H1 (cell line): ENCODE measurements around the gene TMEM30A. TPM values are rescaled to one million over a fixed set of nuclear protein-coding genes. Genes with fewer than 3 reads are reported as not detected.

ENCODE experiments used
- CTCF ChIA-PET: fragments of 300-600 bp; sonication (Branson Sonifier 250); formaldehyde crosslinking; loops from one replicate; lab custom pipeline; 2021; ENCODE audit not compliant: partially characterized antibody; lab: Charles Lee
- POLR2A ChIA-PET: fragments of 300-600 bp; sonication (Branson Sonifier 250); formaldehyde crosslinking; loops from one replicate; lab custom pipeline; 2021; ENCODE audit warnings: inconsistent platforms; ENCODE audit not compliant: partially characterized antibody; lab: Charles Lee
- DNase-seq, 2 experiments: peaks; one replicate each; pipeline versions ENCODE4 v3.0.0 to v3.0.0-alpha.2; 2010 to 2022; ENCODE audit warnings: low spot score in 2 of 2, low read depth in 1 of 2, mixed read lengths in 1 of 2
- FAIRE-seq: peaks from 2 replicates; lab custom pipeline; 2011; peaks lifted over from hg19 to GRCh38; lab: Jason Lieb, UNC
- H2AFZ ChIP-seq: 2 replicates; pipeline ENCODE4 v1.8.1; 2012; ENCODE audit warnings: low read length, inconsistent platforms
- H2AK5ac ChIP-seq: 2 replicates; pipeline ENCODE4 v1.6.1; 2013; ENCODE audit warnings: low read depth, low read length
- H2BK120ac ChIP-seq: replicated peaks from 2 replicates; pipeline ENCODE3; 2013; ENCODE audit warnings: low read depth, low read length, inconsistent platforms
- H2BK12ac ChIP-seq: 2 replicates; pipeline ENCODE4 v1.6.1; 2013; ENCODE audit warnings: low read depth, low read length
- H2BK15ac ChIP-seq: 2 replicates; pipeline ENCODE4 v1.6.1; 2013; ENCODE audit warnings: low read length
- H2BK20ac ChIP-seq: 2 replicates; pipeline ENCODE4 v1.6.1; 2013; ENCODE audit warnings: low read length
- H2BK5ac ChIP-seq: 2 replicates; pipeline ENCODE4 v1.6.1; 2013; ENCODE audit warnings: low read depth, low read length
- H3K14ac ChIP-seq: 2 replicates; pipeline ENCODE4 v1.6.1; 2013; ENCODE audit warnings: inconsistent platforms; ENCODE audit not compliant: insufficient read length
- H3K18ac ChIP-seq: 2 replicates; pipeline ENCODE4 v1.6.1; 2013; ENCODE audit warnings: low read length; ENCODE audit errors: extremely low read depth
- H3K23ac ChIP-seq: 2 replicates; pipeline ENCODE4 v1.6.1; 2013; ENCODE audit warnings: inconsistent platforms; ENCODE audit not compliant: insufficient read length
- H3K23me2 ChIP-seq: 2 replicates; pipeline ENCODE4 v1.6.1; 2013; ENCODE audit warnings: low read depth, low read length
- H3K27ac ChIP-seq: 2 replicates; pipeline ENCODE4 v1.6.1; 2011; ENCODE audit warnings: low read depth, low read length, inconsistent platforms
- H3K27me3 ChIP-seq, 4 experiments: replicated peaks in 1 of 4; 1 replicate in 1 of 4; 2 replicates in 3 of 4; pipeline versions ENCODE4 v1.6.1 to v1.8.1; 2011 to 2013; ENCODE audit warnings: low read length in 3 of 4, mild to moderate bottlenecking in 3 of 4, inconsistent platforms in 2 of 4, mixed read lengths in 2 of 4, moderate library complexity in 1 of 4; ENCODE audit not compliant: control insufficient read depth in 3 of 4, insufficient read depth in 3 of 4; ENCODE audit errors: extremely low read depth in 1 of 4
- H3K36me3 ChIP-seq, 4 experiments: 2 replicates each; pipeline versions ENCODE4 v1.6.1 to v1.8.1; 2011 to 2013; ENCODE audit warnings: mild to moderate bottlenecking in 4 of 4, low read length in 3 of 4, moderate library complexity in 2 of 4, control low read depth in 1 of 4, inconsistent platforms in 1 of 4; ENCODE audit not compliant: insufficient read depth in 4 of 4, control insufficient read depth in 2 of 4
- H3K4ac ChIP-seq: replicated peaks from 2 replicates; pipeline ENCODE3; 2013; ENCODE audit warnings: low read length, low read depth, mixed read lengths, inconsistent platforms; ENCODE audit not compliant: insufficient read length
- H3K4me1 ChIP-seq, 4 experiments: replicated peaks in 1 of 4; 1 replicate in 1 of 4; 2 replicates in 3 of 4; pipeline versions ENCODE4 v1.6.1 to v1.8.1; 2011 to 2013; ENCODE audit warnings: low read length in 3 of 4, inconsistent platforms in 2 of 4, mixed read lengths in 1 of 4; ENCODE audit not compliant: insufficient read depth in 4 of 4, control insufficient read depth in 3 of 4
- H3K4me2 ChIP-seq, 2 experiments: 2 replicates each; pipeline versions ENCODE4 v1.6.1 to v1.8.1; 2011 to 2013; ENCODE audit warnings: low read depth in 2 of 2, low read length in 2 of 2, control low read depth in 1 of 2, inconsistent platforms in 1 of 2, mild to moderate bottlenecking in 1 of 2; ENCODE audit not compliant: insufficient read depth in 1 of 2
- H3K4me3 ChIP-seq, 4 experiments: fragments of 200-600, 300-600 bp in 1 of 4; sonication (generic), shearing (Covaris generic), sonication (Bioruptor Twin) in 1 of 4; 2 replicates each; pipeline versions ENCODE4 v1.5.1 to v1.8.1; 2011 to 2016; ENCODE audit warnings: low read length in 4 of 4, low read depth in 3 of 4, control low read depth in 2 of 4, inconsistent platforms in 2 of 4, mild to moderate bottlenecking in 2 of 4, mixed read lengths in 1 of 4, moderate library complexity in 1 of 4; ENCODE audit not compliant: insufficient read depth in 2 of 4; ENCODE audit errors: extremely low read depth in 1 of 4
- H3K56ac ChIP-seq: replicated peaks from 2 replicates; pipeline ENCODE3; 2013; ENCODE audit warnings: low read depth, mild to moderate bottlenecking, mixed read lengths, low read length, inconsistent platforms; ENCODE audit not compliant: insufficient read length
- H3K79me1 ChIP-seq: 2 replicates; pipeline ENCODE4 v1.6.1; 2013; ENCODE audit warnings: low read depth, low read length, control low read depth
- H3K79me2 ChIP-seq, 2 experiments: 2 replicates each; pipeline versions ENCODE4 v1.6.1 to v1.8.1; 2012 to 2013; ENCODE audit warnings: low read length in 2 of 2, mild to moderate bottlenecking in 2 of 2, inconsistent platforms in 1 of 2; ENCODE audit not compliant: insufficient read depth in 2 of 2, control insufficient read depth in 1 of 2
- H3K9ac ChIP-seq, 4 experiments: replicated peaks in 1 of 4; 1 replicate in 1 of 4; 2 replicates in 3 of 4; pipeline versions ENCODE4 v1.6.1 to v1.8.1; 2011 to 2013; ENCODE audit warnings: low read depth in 3 of 4, low read length in 3 of 4, control low read depth in 2 of 4, mild to moderate bottlenecking in 2 of 4, moderate library complexity in 2 of 4, inconsistent platforms in 1 of 4; ENCODE audit errors: extremely low read depth in 1 of 4
- H3K9me3 ChIP-seq, 2 experiments: 2 replicates each; pipeline versions ENCODE4 v1.6.1 to v1.8.1; 2012 to 2013; ENCODE audit warnings: mild to moderate bottlenecking in 2 of 2, moderate library complexity in 2 of 2, control low read depth in 1 of 2, inconsistent platforms in 1 of 2, low read depth in 1 of 2, low read length in 1 of 2, mixed read lengths in 1 of 2; ENCODE audit not compliant: insufficient read depth in 2 of 2
- H4K20me1 ChIP-seq, 2 experiments: replicated peaks in 1 of 2; 2 replicates each; pipeline versions ENCODE3 to v1.8.1; 2011 to 2013; ENCODE audit warnings: inconsistent platforms in 2 of 2, low read length in 2 of 2, mild to moderate bottlenecking in 1 of 2; ENCODE audit not compliant: insufficient read depth in 2 of 2, control insufficient read depth in 1 of 2
- H4K5ac ChIP-seq: 2 replicates; pipeline ENCODE4 v1.6.1; 2013; ENCODE audit warnings: low read length, low read depth, mixed read lengths, inconsistent platforms; ENCODE audit not compliant: insufficient read length
- H4K8ac ChIP-seq: 2 replicates; pipeline ENCODE4 v1.8.0; 2013; ENCODE audit warnings: mild to moderate bottlenecking, moderate library complexity, low read length, inconsistent platforms; ENCODE audit not compliant: insufficient read depth; ENCODE audit errors: extremely low read depth
- H4K91ac ChIP-seq: replicated peaks from 2 replicates; pipeline ENCODE3; 2013; ENCODE audit warnings: low read length, mixed read lengths, inconsistent platforms; ENCODE audit not compliant: insufficient read length
- CBX8 ChIP-seq: fragments of 300-800, 300-1000 bp; sonication (generic); IDR thresholded peaks from 2 replicates; pipeline ENCODE4 v1.7.1; 2016; ENCODE audit warnings: low read depth, low read length, borderline replicate concordance
- CTBP2 ChIP-seq: IDR thresholded peaks from 2 replicates; pipeline ENCODE4 v1.7.0; 2011; ENCODE audit warnings: borderline replicate concordance, mild to moderate bottlenecking, moderate library complexity, mixed read lengths, low read length; ENCODE audit not compliant: insufficient read depth, insufficient read length
- EZH2 ChIP-seq: fragments of 200-600 bp; sonication (generic); IDR thresholded peaks from 2 replicates; pipeline ENCODE4 v1.7.1; 2012; ENCODE audit warnings: low read depth, mild to moderate bottlenecking, moderate library complexity, low read length, inconsistent platforms; ENCODE audit not compliant: severe bottlenecking
- KDM1A ChIP-seq: fragments of 200-600, 300-600 bp; sonication (generic); IDR thresholded peaks from 2 replicates; pipeline ENCODE4 v1.7.1; 2016; ENCODE audit warnings: mild to moderate bottlenecking, low read length, borderline replicate concordance
- MAFK ChIP-seq: IDR thresholded peaks from 2 replicates; pipeline ENCODE4 v1.6.1; 2012; ENCODE audit warnings: low read depth, mild to moderate bottlenecking, improper control_type of control experiment, low read length
- NRF1 ChIP-seq: IDR thresholded peaks from 2 replicates; pipeline ENCODE4 v1.6.1; 2011; ENCODE audit warnings: mild to moderate bottlenecking, low read depth, low read length, improper control_type of control experiment
- RNF2 ChIP-seq: fragments of 200-900, 300-1000 bp; sonication (generic); IDR thresholded peaks from 2 replicates; pipeline ENCODE4 v1.7.1; 2016; ENCODE audit warnings: borderline replicate concordance, low read depth, mild to moderate bottlenecking, antibody characterized with exemption, low read length; ENCODE audit not compliant: poor library complexity, severe bottlenecking; ENCODE audit errors: missing control alignments
- RXRA ChIP-seq: IDR thresholded peaks from 2 replicates; pipeline ENCODE4 v1.6.1; 2011; ENCODE audit warnings: low read depth, mild to moderate bottlenecking, low read length, moderate library complexity; ENCODE audit not compliant: insufficient read depth
- SP1 ChIP-seq: IDR thresholded peaks from 2 replicates; pipeline ENCODE4 v1.6.1; 2011; ENCODE audit warnings: low read depth, low read length
- SP4 ChIP-seq: IDR thresholded peaks from 2 replicates; pipeline ENCODE4 v1.6.1; 2012; ENCODE audit warnings: low read length, inconsistent platforms
- SRF ChIP-seq: IDR thresholded peaks from 2 replicates; pipeline ENCODE4 v1.6.1; 2011; ENCODE audit warnings: mild to moderate bottlenecking, low read depth, low read length, moderate library complexity
- SUZ12 ChIP-seq: fragments of 200-600 bp; sonication (generic); IDR thresholded peaks from 2 replicates; pipeline ENCODE4 v1.6.1; 2012; ENCODE audit warnings: mild to moderate bottlenecking, inconsistent platforms, low read length, moderate library complexity, mixed read lengths
- TEAD4 ChIP-seq: IDR thresholded peaks from 2 replicates; pipeline ENCODE4 v1.6.1; 2012; ENCODE audit warnings: low read depth, low read length, inconsistent platforms, mixed read lengths
- WGBS, 2 experiments: shearing (Covaris generic) in 1 of 2; methylation state at CpG; one replicate each; pipeline versions ENCODE4 v1.1.6 to v1.1.7; 2013 to 2015; ENCODE audit warnings: low lambda C conversion rate in 2 of 2, mixed read lengths in 2 of 2, inconsistent platforms in 1 of 2, low coverage in 1 of 2, missing lambda C conversion rate in 1 of 2; ENCODE audit not compliant: insufficient replicate concordance in 2 of 2, insufficient coverage in 1 of 2, insufficient read length in 1 of 2; ENCODE audit errors: extremely low coverage in 1 of 2, missing lambda C conversion rate in 1 of 2; 5-methylcytosine and 5-hydroxymethylcytosine counted together
- polyA plus RNA-seq, 7 experiments: library from polyadenylated mRNA; depleted of rRNA in 3 of 7; stranded (reverse) in 5 of 7; unstranded in 2 of 7; fragments of >200 nt in 5 of 7; fragments of 200-250 nt in 2 of 7; gene quantifications; 1 replicate in 5 of 7; 2 replicates in 1 of 7; 4 replicates in 1 of 7; pipeline versions ENCODE4 v1.2.1 to v1.2.3, GENCODE V29; 2011 to 2013; ENCODE audit warnings: missing spikeins in 2 of 7, mixed read lengths in 2 of 7
- total RNA-seq: library from RNA; stranded (reverse); fragmentation: NEBNext Ultra II Directional; extraction: Animal tissue kit (Norgen Biotek cat#: 25700); gene quantifications from 2 replicates; pipeline ENCODE4 v1.2.1, GENCODE V29; 2021
- TF ChIP-seq, protein P1 (sequence below): IDR thresholded peaks from 2 replicates; pipeline ENCODE4 v1.6.1; 2012; ENCODE audit warnings: inconsistent platforms

The TMEM30A gene
- total and polyA plus RNA-seq, 2 of the 8 experiments (the other 6 are each of a cell fraction or from before 2014, with no cell fraction given): 10.5 to 71.0 TPM

GRCh38 chr6:75217193-75217592, 67.4 kb downstream of the TMEM30A start:
- H3K18ac ChIP-seq: no peak overlapping the region
- H3K4ac ChIP-seq: no peak overlapping the region
- no peaks in the 10 kb centered on the region for H3K9me3 ChIP-seq
- H4K8ac ChIP-seq: no peak overlapping the region
- no peak overlapping the region for H3K9ac ChIP-seq
- 76% methylated on average over 4 of the region's 4 CpGs; no CpG with 5 or more reads in 1 of the 2 experiments for WGBS, 2 experiments
- no peak overlapping the region for H3K56ac ChIP-seq
- no peaks in the 10 kb centered on the region for H3K27me3 ChIP-seq
- no peaks in the 10 kb centered on the region for H4K20me1 ChIP-seq
- FAIRE-seq (no peak), DNase-seq (no peak)
- no peak overlapping the region for H2BK20ac ChIP-seq
- no peak overlapping the region for H3K23ac ChIP-seq
- no peak overlapping the region for H4K5ac ChIP-seq
- ChIA-PET CTCF (interaction anchor here (0.6 to 5.2 kb wide), 7 partner anchors 7 to 640 kb away, joined by 3 to 60 read pairs (median 4); no protein-coding TSS in a partner anchor), POLR2A (interaction anchor here (0.7 to 0.8 kb wide), 3 partner anchors 8 to 10 kb away, joined by 3 read pairs; no protein-coding TSS in a partner anchor)
- H2AK5ac ChIP-seq: no peak overlapping the region
- peaks cover 3 to 7% (median 6%) of the 10 kb centered on the region in 4 experiments; a peak in 5 of 7 replicates for H3K4me1 ChIP-seq
- no peaks in the 10 kb centered on the region for H3K23me2 ChIP-seq
- no peak overlapping the region for H3K4me3 ChIP-seq
- no peak overlapping the region for H3K14ac ChIP-seq
- no peak overlapping the region for H2BK12ac ChIP-seq
- no peaks in the 10 kb centered on the region for H3K79me2 ChIP-seq
- no peak overlapping the region for H3K27ac ChIP-seq
- H2AFZ ChIP-seq: no peak overlapping the region
- no peak overlapping the region for H2BK5ac ChIP-seq
- H3K79me1 ChIP-seq: no peaks in the 10 kb centered on the region
- H3K4me2 ChIP-seq: no peak overlapping the region
- no peak overlapping the region for H2BK120ac ChIP-seq
- H2BK15ac ChIP-seq: no peak overlapping the region
- no peak overlapping the region for H4K91ac ChIP-seq
- H3K36me3 ChIP-seq: no peaks in the 10 kb centered on the region
- TF ChIP-seq SP1 (no peak), SRF (no peak), RNF2 (no peak), CBX8 (no peak), SP4 (no peak), SUZ12 (no peak), CTBP2 (no peak), EZH2 (no peak), RXRA (no peak), MAFK (no peak), NRF1 (no peak), KDM1A (no peak), TEAD4 (no peak)
- TF ChIP-seq, protein P1, sequence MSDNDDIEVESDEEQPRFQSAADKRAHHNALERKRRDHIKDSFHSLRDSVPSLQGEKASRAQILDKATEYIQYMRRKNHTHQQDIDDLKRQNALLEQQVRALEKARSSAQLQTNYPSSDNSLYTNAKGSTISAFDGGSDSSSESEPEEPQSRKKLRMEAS: no peak
